Measurements from ENCODE around the gene WNT9A. TPM values are rescaled to one million over a fixed set of nuclear protein-coding genes. Genes with fewer than 3 reads are reported as not detected.
A peak's percentile ranks its signal among the peaks of the same experiment; 100 is the strongest.

WNT9A gene
- total RNA-seq, 6 experiments from 2014 or later, result 0.09 to 0.19 (median 0.10) TPM; not detected in 1

DNA sequence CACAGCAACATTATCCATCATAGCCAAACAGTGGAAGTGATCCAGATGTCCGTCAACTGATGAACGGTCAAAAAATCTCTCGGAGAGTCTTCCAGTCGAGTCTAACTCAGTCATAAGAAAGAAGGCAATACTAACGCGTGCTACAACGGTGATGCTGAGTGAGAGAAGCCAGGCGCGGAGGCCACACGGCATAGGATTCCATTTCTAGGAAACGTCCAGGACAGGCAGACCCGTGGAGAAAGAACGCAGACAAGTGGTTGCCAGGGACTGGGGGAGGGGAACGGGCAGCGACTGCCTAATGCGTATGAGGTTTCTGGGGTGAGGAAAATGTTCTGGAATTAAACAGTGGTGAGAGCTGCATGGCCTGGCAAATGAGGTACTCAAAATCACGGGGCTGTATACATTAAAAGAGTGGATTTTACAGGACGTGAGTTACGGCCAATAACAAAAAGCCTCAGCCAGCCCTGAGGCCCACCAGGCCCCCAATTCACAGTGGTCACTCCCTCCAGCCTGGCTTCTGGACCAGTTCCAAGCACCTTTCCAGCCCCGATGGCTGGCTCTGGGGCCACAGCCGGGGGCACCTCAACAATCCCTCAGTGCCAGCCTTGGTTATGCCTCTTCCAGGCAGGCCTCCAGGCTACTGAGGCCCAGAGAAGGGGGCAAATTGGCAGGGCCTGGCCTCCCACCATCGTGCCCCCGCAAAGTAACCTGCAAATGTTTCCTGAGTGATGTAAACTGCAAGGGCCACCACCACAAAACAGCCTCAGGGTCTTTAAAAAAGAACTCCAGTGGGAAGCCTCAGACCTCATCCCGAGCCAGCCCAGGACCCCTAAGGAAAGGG, 3.4 kb downstream of the WNT9A start:
- ATAC-seq, result no peak
- Histone ChIP-seq H3K4me1 (peaks cover 0 to 9% (median 0%) of the 10 kb centered on the region in 4 donors), H3K9me3 (no peaks in the 10 kb centered on the region), H3K36me3 (no peaks in the 10 kb centered on the region), H3K27ac (no peak overlapping the region), H3K4me3 (no peak overlapping the region), H3K27me3 (no peaks in the 10 kb centered on the region)
- intact Hi-C loops (cut with DNase I), result loop anchor here (5.0 to 10.0 kb wide), 3 partner anchors 177 to 460 kb away; no protein-coding TSS in a partner anchor
- TF ChIP-seq, protein P1, sequence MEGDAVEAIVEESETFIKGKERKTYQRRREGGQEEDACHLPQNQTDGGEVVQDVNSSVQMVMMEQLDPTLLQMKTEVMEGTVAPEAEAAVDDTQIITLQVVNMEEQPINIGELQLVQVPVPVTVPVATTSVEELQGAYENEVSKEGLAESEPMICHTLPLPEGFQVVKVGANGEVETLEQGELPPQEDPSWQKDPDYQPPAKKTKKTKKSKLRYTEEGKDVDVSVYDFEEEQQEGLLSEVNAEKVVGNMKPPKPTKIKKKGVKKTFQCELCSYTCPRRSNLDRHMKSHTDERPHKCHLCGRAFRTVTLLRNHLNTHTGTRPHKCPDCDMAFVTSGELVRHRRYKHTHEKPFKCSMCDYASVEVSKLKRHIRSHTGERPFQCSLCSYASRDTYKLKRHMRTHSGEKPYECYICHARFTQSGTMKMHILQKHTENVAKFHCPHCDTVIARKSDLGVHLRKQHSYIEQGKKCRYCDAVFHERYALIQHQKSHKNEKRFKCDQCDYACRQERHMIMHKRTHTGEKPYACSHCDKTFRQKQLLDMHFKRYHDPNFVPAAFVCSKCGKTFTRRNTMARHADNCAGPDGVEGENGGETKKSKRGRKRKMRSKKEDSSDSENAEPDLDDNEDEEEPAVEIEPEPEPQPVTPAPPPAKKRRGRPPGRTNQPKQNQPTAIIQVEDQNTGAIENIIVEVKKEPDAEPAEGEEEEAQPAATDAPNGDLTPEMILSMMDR (IDR thresholded peaks at IDR 0.05), result no peak
- TF ChIP-seq POLR2A (IDR thresholded peaks at IDR 0.05), result no peak
- peak; percentile 8 to 37 (median 31) for DNase-seq
- 67% methylated on average over 19 of the region's 24 CpGs for WGBS (ENCODE audit: insufficient coverage, low coverage, low lambda C conversion rate, missing lambda C conversion rate)

DNA sequence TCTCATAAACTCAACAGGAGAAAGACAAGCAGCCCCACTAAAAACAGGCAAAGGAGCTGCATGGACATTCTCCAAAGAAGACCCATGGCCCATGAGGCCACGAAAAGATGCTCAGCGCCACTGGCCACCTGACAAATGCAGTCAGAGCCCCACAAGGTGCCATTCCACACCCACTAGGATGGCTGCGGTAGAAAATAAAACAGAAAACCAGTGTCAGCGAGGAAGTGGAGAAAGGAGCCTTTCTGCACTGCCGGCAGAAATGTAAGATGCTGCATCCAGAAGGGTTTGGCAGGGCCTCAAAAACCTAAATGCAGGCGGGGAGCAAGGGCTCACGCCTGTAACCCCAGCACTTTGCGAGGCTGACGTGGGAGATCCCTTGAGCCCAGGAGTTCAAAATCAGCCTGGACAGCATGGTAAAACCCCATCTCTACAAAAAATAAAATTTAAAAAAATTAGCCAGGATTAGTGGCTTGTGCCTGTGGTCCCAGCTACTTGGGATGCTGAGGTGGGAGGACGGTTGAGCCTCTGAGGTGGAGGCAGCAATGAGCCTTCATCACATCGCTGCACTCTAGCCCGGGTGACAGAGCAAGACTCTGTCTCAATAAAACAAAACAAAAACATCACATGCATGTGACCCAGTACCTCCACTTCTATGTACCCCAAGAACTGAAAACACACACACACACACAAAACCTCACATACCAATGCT, 4.2 kb downstream of the WNT9A start:
- TF ChIP-seq, protein P1 (IDR thresholded peaks at IDR 0.05), result no peak
- TF ChIP-seq POLR2A (IDR thresholded peaks at IDR 0.05), result no peak
- Histone ChIP-seq H3K27ac (no peak overlapping the region), H3K27me3 (no peaks in the 10 kb centered on the region), H3K4me3 (no peak overlapping the region), H3K9me3 (no peaks in the 10 kb centered on the region), H3K4me1 (peaks cover 0 to 9% (median 0%) of the 10 kb centered on the region in 4 donors), H3K36me3 (no peaks in the 10 kb centered on the region)
- intact Hi-C loops (cut with DNase I), result loop anchor here (5.0 to 10.0 kb wide), 3 partner anchors 176 to 459 kb away; no protein-coding TSS in a partner anchor
- ATAC-seq, result no peak
- 68% methylated on average over 10 of the region's 12 CpGs for WGBS (ENCODE audit: insufficient coverage, low coverage, low lambda C conversion rate, missing lambda C conversion rate)
- DNase-seq, result peak; percentile 4 to 19 (median 10)

DNA sequence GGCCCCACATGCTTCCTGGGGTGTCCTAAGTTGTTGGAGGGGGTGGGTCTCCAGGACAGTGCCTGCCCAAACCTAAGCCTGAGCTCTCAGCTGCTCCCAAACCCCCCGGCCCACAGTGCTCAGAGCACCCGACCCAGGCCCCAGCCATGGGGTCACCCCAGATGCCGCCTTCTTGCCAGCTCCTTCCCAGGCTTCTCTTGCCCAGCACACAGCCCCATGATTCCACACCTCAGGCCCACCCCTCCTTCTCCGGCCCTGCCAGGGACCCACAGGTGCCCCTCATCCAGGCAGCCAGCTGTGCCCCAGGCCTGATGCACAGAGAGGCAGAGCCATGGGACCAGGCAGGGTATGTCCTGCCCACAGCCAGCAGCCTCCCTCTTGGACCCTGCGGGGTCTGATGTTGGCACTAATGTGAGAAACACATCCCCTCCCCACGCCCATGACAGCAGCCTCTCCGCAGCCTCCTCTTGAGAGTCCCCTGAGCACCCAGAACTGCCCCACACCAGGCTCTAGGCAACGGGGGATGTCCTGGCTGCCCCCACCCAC, 4.9 kb downstream of the WNT9A start:
- intact Hi-C loops (cut with DNase I), result loop anchor here (5.0 to 10.0 kb wide), 3 partner anchors 175 to 458 kb away; no protein-coding TSS in a partner anchor
- no peak for ATAC-seq
- Histone ChIP-seq H3K36me3 (no peaks in the 10 kb centered on the region), H3K9me3 (no peaks in the 10 kb centered on the region), H3K4me1 (peaks cover 0 to 9% (median 0%) of the 10 kb centered on the region in 4 donors), H3K4me3 (no peak overlapping the region), H3K27me3 (no peaks in the 10 kb centered on the region), H3K27ac (no peak overlapping the region)
- DNase-seq, result peak; percentile 14 to 47 (median 40)
- TF ChIP-seq, protein P1 (IDR thresholded peaks at IDR 0.05), result no peak
- no peak for TF ChIP-seq POLR2A (IDR thresholded peaks at IDR 0.05)
- WGBS (ENCODE audit: insufficient coverage, low coverage, low lambda C conversion rate, missing lambda C conversion rate), result 10% methylated on average over 2 of the region's 8 CpGs

DNA sequence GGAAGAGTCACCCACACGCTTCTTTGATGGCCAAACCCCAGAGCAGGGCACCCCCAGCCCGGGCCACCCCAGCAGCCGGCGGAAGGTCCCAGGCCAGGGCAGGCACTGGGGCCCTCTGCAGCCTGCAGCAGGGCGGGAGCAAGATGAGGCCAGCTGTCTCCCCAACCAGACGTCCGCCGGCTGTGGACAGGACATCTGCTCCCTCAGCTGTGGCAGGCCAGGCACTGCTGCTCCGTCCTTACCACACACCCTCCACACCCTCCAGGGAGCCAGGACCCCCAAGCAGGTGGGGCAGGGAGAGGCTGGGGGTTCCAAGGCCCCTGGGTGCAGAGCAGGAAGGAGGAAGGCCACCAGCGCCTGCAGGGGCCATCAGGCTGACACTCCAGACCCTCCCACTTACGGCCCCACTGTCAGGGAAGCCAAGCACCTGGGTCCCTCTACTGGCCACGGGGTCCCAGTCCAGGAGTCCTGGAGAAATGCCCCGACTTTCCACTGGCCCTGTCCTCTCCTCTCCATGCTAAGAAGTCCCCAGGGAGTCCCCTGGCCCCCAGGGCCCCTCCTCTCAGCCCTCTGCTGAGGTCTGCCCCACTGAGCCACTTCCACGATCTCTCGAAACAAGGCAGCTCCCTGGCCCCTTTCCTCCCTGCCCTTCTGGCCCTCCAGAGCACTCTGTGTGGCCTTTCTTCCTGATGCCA, 5.6 kb downstream of the WNT9A start:
- intact Hi-C loops (cut with DNase I), result loop anchor here (5.0 to 10.0 kb wide), 3 partner anchors 175 to 457 kb away; no protein-coding TSS in a partner anchor
- Histone ChIP-seq H3K27ac (no peak overlapping the region), H3K9me3 (no peaks in the 10 kb centered on the region), H3K36me3 (no peaks in the 10 kb centered on the region), H3K4me1 (peaks cover 0 to 9% (median 0%) of the 10 kb centered on the region in 4 donors), H3K4me3 (no peak overlapping the region), H3K27me3 (no peaks in the 10 kb centered on the region)
- 80% methylated on average over 4 of the region's 15 CpGs for WGBS (ENCODE audit: insufficient coverage, low coverage, low lambda C conversion rate, missing lambda C conversion rate)
- no peak for TF ChIP-seq POLR2A (IDR thresholded peaks at IDR 0.05)
- TF ChIP-seq, protein P1 (IDR thresholded peaks at IDR 0.05), result no peak
- ATAC-seq (no peak), DNase-seq (peak; percentile 11 to 42 (median 37))

All from right lobe of liver (tissue), 6 donors.